GM18499 (cell line): Measurements from ENCODE around the gene GALNT10.

Experiments
- ATAC-seq: cut with Tn5 transposase; IDR thresholded peaks from one replicate; pipeline ENCODE4 v1.9.1; 2021; ENCODE audit warnings: moderate number of reproducible peaks; ENCODE audit not compliant: insufficient read depth, unreplicated experiment

The GALNT10 gene

DNA sequence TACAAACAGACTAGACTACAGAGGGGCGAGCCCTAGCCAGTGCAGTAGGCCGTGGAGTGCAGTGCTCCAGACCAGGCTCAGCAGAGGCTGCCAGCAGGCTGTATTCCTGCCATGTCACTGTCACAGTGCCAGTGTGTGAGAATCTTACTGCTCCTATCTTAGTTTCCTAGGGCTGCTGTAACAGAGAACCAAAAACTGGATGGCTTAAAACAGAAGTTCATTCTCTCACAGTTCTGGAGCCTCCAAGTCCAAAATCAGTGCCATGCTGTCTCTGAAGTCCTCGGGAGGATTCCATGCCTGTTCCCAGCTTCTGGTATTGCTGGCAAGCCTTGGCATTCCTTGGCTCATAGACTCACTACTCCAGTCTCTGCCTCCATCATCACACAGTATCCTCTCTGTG is 180.3 kb downstream of the GALNT10 start:
- ATAC-seq, result no peak

DNA sequence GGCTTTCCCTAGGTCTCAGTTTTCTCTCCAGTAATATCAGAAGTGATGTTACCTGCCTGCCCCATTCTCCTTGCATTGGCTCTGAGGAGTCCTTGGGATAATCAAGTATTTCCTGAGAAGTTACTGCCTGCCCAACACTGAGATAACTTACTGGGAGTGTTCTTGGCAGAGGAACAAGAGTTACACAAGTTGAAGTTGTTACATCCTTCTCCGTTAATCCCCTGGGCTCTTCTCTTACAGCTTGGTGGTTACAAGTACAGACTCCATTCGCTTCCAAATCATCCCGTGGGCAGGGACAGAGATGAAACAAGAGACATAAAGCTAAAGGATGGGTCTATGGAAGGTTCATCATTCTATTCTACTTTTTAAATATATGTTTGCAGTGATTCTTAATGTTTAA is 181.2 kb downstream of the GALNT10 start:
- no peak for ATAC-seq

DNA sequence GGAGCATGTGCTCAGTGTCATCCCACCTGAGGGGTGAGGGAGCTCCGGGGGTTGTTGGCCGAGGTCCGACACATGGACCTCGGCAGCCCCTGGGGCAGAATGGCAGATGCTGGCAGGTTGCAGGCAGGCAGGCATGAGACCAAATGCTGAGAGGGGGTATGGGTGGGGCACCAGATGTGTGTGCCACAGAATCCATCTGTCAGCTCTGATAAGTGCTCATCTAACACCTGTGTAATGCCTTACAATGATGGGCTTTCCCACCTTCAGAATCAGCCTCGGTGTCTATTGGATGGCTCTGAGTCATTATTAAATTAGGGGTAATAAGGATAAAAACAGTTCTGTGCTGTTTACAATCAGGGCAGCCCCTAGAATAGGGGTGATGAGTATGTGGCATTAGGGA is 182.1 kb downstream of the GALNT10 start:
- ATAC-seq, result no peak

DNA sequence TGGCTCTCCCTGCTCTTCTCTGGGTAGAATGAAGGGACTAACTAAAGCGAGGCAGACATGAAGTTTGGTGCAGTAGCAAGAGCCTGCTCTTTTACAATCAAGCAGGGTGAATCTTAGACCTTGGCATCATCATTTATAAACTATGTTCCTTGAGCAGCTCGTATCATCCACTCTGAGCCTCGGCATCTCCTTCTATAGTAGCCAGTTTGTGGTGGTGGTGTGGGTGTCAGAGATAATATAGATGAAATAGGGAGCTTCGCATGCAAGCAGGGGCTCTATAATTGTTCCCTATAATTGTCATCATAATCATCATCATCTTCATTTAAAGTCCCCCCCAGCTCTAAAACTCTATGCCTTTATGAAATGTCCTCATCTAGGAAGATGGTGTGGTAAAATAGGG is 182.8 kb downstream of the GALNT10 start:
- ATAC-seq, result no peak

DNA sequence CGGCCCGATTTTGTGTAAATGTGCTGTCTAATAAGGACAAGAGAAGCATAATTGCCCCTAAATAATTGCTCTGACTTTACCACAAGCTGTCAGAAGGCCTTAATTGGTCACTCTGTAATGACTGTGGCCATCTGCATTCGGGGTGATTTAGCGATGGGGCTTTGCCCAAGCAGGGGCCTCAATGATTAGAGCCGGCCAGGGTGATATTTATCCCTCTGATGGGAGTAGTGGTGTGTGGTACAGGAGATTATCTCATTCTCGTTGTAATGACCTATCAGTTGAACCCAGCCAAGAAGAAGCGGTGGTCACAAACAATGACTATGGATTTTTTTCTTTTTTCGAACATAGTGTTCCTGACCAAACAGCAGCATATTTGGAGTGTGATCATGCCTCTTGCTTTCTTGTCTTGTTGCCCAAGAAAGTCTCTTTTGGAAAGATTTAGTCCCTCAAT is 183.2 kb downstream of the GALNT10 start:
- ATAC-seq, result no peak

DNA sequence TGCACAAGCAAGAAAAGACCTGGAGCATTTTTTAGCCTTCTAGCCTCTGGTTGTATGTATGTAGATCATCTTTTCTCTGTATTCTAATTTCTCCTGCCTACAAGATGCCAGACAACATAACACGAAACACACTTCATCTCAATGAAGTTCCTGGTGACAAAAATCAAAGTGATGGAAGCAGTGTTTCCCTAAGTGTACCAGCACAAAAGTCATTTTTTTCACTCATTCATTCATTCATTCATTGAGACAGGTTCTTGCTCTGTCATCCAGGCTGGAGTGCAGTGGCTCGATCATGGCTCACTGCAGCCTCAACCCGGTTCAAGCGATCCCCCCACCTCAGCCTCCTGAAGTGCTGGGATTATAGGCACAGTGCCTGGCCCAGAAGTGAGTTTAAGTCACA is 183.7 kb downstream of the GALNT10 start:
- no peak for ATAC-seq

DNA sequence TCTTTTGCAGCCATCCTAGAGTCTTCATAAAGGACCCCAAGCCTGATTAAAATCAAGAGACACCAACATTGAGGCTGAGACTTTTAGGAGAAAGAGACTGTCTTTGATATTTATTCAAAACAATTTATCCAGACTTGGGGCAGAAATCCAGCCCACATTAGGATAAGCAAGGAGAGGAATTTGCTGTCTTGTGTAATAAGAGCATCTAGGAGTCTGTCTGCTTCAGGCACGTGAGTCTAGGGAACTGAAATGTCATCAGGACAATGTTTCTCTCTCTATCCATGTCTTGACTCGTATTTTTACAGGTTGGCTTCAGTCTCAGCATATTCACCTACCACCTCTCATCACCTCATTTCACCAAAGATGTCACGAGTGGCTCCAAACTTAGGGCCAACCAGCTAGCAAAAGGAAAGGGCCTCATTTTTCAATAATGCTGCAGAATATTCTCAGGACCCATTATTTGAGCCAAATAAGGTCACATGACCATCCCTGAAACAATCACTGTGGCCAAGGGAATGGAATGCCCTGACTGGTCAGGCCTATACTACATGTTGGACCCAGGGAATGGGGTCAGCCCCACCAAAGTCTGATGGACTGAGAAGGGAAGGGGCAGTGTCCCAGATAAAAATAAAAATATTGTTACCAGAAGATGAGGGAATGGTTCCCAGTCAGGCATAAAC is 184.9 kb downstream of the GALNT10 start:
- no peak for ATAC-seq

DNA sequence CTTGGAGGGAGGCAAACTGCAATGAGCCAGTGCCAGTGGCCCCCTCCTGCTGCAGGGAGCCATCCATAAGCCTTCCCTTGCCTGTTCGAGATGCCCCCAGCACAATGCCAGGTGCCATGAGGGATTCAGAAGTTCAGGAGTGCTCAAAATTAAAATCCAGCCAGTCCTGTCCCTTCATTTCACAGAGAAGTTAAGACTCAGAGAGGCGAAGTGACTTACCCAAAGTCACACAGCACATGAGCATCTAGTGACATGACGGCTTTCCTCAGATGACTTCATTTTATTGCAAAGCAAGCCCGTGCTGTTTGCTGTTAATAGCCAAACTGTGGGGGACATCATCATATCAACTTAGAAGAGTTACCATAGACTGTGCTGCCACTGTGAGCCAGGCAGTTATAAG is 185.9 kb downstream of the GALNT10 start:
- no peak for ATAC-seq

DNA sequence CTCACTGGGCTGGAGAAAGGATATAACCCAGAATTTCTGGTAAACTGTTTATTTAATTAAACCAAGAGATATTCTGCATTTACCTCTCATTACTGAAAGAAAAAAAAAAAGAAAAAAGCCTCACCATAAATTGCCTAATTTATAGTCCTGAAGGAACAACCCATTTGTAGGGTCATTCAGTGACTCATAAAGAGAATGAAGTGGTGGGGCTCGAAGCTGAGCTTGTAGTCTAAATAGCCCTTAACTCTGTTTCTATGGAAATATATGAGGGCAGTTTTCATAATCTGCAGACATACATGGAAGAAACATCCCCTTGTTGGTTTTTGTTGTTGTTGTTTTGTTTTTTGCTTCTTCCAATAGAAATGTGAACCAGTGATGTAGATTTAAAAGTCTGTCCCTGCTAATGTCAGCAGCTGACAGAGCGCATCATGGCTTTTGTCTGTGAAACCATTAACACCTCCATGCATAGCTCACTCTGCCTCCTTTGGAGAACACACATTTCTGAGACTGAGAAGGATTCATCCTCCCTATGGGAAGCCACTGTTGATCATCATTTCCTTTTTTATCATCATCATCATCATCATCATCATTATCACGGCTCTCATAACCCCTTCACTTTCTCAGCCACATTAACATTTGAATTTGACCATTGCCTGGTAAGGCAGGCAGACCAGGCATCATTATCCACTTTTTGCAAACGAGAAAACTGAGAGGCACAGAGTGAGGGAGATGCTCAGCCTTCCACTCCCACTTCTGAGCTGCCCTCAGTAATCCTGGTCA is 187.4 kb downstream of the GALNT10 start:
- no peak for ATAC-seq

DNA sequence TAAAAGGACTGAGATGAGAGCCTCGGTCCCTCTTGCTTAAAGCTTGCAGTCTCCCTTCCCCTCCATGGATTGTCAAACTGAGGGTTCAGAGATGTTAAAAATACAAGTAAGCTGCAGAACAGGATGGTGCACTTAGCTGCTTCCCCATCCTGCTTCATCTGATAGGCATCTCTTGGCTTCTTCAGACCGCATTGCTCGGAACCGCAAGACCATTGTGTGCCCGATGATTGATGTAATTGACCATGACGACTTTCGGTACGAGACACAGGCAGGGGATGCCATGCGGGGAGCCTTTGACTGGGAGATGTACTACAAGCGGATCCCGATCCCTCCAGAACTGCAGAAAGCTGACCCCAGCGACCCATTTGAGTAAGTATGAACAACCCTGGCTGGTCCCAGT is 189.7 kb downstream of the GALNT10 start:
- ATAC-seq, result no peak

DNA sequence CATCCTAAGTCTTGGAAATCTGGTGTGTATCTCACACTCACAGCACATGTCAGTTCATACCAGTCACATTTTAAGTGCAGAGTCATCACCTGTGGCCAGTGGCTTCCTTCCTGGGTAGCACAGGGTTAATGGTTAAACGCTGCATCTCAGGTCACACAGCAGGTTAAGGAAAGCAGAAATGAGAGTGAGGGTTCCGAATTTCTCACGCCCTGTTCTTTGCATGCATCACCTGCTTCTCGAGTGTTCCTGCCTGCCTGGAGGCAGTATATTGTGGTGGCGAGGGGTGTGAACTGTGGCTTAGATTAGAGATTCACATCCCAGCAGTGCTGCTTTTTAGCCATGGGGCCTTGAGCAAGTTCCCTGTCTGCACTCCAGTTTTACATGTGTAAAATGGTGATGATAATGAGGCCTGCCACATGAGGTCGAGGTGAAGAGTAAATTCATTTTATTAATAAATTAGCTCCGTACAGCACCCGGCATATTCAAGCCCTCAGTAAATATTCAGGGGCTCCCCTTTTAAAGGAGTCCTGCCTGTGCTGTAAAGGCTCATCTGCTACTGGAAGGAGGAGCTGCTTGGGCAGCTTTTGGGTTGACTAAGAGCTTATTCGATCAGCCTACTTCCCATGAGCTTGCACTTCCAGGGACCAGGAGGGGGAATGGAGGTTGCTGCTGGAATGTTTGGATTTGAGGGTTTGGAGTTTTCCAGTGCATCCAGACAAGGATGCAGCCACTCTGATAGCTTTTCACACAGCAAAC is 194.1 kb downstream of the GALNT10 start:
- peak; percentile 98 for ATAC-seq

DNA sequence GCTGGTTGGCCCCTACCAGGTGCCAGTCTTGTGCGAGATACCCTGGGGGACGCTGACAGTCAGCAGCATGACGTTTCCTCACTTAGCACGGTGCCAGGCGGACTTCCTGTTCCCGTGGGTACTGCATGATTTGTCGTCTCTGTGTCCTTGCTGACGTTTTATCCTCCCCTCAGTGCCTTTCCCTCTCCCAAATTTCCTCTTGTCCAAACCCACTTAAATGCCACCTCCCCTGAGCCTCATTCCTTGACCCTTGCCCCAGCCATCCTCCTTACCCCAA is 194.6 kb downstream of the GALNT10 start:
- no peak for ATAC-seq

DNA sequence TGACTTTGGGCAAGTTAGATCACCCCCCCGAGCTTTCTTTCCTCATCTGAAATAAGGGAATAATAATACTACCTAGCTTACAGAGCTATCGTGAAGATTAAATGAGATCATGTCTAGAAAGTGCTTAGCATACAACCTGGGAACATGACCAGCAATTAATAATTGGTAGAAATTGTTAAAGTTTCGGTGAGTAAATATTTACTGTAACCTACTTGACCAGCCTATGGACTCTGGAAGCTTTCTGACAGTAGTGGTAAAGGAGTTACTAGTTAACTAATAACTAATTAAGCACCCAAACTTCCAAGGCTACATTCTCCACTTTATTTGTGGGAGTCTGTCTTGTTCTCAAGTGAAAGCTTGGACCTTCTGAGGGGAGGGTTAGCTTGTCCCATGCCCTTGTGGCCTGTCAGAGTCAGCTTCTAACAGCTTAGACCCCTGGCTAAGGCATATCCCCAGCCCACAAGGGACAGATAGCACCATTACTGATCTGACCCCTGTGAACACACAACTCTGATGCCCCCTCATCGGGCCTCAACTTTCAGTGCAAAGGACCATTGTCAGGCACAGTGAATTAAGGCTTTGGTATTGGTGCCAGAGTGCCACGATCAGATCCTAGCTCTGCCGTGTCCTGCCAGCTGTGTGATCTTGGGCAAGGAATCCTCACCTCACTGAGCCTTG is 196.6 kb downstream of the GALNT10 start:
- ATAC-seq, result no peak

DNA sequence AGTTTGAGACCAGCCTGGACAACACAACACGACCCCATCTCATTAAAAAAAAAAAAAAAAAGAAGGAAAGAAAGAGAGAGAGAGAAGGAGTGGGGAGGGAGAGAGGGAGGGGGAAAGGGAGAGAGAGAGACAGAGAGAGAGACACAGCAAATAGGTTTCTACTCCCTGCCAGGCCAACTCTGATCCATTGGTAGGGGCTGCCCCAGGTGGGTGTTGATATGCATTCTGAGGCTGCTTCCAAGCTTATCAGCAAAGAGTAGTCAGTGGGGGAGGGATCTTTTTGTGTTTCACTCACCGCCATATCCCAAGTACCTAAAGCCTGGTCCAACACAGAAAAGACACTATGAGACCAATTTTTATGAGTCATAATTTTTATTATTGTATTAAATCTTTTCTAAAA is 198.3 kb downstream of the GALNT10 start:
- ATAC-seq, result no peak

DNA sequence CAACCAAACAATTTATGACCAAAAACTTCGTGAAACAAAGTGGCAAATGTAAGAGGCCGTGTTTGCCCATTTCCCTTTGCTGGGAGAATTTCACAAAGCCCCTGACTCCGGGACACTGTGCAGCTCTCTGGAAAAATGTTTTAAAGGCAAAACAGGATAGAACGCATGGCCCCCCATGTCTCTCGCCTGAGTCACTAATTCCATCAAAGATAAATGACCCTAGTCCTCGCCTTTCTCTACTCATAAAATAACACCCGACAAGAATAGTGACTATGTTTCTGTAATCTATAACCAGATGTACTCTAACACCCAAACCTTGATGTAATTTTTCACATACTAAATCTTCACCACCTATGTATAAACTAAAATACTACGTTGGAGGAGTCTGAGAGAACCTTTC is 199.6 kb downstream of the GALNT10 start:
- ATAC-seq, result no peak

DNA sequence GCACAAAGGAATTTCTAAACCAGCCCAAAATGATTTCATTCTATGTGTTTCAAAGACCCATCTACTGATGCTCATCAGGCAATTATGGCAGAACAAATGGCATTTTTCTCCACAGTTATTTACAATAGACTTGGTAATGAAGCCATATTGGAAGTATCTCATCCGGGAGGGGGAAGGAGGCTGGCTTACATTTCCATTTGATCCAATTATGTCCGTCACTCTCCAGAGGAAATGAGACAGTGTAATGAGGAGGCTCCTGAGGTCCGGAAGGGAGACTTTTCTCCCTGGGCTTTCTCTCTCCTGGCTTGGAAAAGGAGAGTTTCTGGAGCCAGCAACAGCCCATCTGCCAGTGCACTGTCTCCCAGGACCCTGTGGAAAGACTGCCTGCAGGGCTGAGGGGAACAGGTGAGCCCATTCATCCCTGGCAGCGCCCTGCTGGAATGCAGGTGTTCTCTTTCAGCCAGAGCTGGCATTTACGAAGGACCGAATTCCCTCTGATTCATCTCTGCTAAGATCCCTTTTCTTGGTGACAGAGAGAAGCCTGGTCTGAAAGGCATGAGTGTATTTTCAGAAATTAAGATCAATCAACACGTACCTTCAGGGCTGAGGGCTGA is 200.3 kb downstream of the GALNT10 start:
- no peak for ATAC-seq

DNA sequence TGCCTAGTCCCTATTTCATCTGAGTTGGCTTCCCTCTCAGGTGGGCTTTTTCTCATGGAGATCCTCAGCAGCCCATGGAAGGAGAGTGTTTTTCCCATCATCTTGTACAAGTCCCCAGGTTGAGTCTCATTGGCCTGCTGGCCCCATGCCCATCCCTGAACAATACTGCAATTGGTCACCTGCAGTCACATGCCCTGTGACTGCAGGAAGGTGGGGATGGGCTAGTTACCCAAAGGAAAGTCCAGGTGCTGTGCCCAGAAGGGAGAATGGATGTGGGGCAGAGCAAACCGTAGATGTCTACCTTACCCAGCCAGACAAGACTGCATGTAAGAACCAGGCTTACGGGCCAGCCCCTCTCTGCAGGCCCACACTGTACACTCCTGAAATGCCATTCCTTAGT is 201.3 kb downstream of the GALNT10 start:
- ATAC-seq, result no peak

DNA sequence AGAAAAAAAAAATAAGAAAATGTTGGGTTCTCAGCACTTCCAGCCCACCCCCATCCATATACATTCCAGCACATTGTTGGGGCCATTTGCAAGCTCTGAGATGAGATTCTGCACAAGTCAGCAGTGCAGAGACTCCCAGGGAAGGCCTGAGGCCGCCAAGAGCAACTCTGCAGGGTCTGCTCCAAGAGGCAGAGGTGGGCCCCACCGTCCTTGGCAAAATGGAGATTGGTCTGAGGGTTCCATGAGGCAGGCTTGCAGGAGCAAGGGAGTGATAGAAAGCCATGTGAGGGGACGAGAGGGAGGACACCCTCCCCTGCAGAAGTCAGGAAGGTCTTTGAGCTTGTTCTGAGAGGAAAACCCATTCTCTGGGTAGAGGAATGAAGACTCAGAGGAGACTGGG is 203.3 kb downstream of the GALNT10 start:
- no peak for ATAC-seq

DNA sequence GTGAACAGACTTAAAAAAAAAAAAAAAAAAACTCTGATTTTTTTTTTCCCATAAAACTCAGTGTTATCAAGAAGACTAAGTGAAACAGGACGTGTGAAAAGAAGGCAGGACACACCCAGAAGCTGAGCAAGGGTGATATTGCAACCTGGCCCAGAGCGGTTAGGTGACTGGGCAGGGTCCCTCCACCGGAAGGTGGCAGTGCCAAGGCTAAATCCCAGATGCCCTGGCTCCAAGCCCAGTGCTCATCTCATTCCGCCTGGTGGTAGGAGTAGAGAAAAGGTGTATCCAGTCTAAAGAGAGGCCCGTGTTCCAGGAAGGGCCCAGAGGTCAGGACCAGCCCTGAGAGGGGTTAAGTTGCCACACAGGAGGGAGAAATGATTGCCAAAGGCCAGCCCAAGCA is 203.8 kb downstream of the GALNT10 start:
- no peak for ATAC-seq

DNA sequence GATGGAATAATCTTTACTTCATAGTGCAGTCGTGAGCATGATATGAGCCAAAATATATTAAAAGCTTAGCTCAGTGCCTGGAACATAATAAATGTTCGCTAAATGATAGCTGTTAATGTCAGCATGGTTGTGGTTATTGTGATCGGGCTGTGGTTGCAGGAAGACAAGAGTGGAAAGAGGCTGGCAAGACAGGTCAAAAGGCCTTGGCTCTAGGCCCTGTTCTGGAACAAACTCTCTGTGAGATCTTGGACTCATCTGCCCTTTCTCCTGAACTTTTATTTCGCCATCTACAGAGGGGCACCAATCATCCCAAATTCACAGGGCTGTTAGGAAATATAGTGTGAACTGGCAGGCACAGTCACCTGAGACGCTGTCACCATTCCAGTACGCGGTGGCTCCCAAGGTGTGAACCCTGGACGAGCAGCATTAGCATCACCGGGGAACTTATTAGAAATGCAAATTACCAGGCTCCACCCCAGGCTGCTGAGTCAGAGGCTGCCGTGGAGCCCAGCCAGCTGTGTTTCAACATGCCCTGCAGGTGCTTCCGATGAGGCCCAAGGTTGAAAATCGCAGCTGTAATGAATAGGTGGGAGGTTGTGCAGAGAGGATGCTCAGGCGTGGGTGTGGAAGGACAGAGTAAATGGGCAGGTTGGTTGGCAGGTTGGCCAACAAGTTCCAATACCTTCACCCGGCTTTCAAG is 205.0 kb downstream of the GALNT10 start:
- ATAC-seq, result peak; percentile 49
